ENCODE measurements around the gene RFC5. TPM values are rescaled to one million over a fixed set of nuclear protein-coding genes. Genes with fewer than 3 reads are reported as not detected.

The RFC5 gene
- total RNA-seq, 1 experiment from 2014 or later = 78.6 TPM

DNA sequence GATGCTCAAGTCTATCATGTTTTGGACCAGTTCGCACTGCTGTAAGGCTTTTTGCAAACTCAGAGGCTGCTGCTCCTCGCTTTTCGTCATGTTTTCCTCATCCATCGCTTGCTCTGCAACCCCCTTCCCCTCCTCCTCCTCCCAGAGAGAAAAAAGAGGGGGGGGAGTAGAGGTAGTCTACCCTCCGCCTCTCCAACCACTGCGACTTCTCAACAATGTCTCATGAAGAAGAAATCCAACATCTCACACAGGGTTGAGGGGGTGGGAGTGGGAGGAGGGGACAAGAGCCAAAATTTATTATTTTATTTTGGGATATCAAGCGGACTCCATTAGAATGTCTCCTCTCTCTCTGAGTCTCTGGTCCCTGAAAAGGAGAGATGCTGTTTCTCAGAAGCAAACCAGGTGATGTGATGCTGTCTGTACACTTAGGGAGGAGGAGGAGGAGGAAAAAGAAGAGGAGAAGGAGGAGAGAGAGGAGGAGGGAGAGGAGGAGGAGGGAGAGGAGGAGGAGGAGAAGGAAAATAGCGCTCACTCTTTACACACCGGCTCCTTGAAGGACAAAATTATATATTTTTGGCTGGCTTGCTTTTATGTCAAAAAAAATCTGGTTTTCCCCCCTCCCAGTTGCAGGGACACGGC lies 48.2 kb upstream of the RFC5 start:
- Histone ChIP-seq H4K20me1 (ENCODE audit: insufficient read depth) (no peaks in the 10 kb centered on the region), H3K9me2 (ENCODE audit: insufficient read depth) (no peaks in the 10 kb centered on the region), H3K79me2 (ENCODE audit: insufficient read depth, low read length) (peaks cover 8% of the 10 kb centered on the region), H3K9me3 (ENCODE audit: control insufficient read depth in 1 of 2, insufficient read depth in 1 of 2, low read depth in 1 of 2, low read length in 2 of 2) (peaks cover 0 to 18% of the 10 kb centered on the region in 2 experiments; a peak in 1 of 4 replicates), H3K27ac (ENCODE audit: low read depth, low read length) (peak overlapping the region; percentile 80), H3K36me3 (ENCODE audit: control insufficient read depth in 1 of 2, insufficient read depth in 2 of 2, low read length in 2 of 2) (0 out of 4 replicates have a peak, but pooled peaks cover 0 to 4% of the 10 kb centered on the region in 2 experiments), H3K4me1 (ENCODE audit: control insufficient read depth in 1 of 2, insufficient read depth in 2 of 2, low read length in 2 of 2) (peaks cover 11 to 28% of the 10 kb centered on the region in 2 experiments), H2AFZ (ENCODE audit: low read depth, low read length, poor library complexity, severe bottlenecking) (peak overlapping the region; percentile 54), H3K9ac (ENCODE audit: low read length) (peak overlapping the region; percentile 83), H3K4me2 (ENCODE audit: low read length) (peak overlapping the region; percentile 94), H3K4me3 (replicated peaks in 1 of 2; ENCODE audit: low read depth in 1 of 2, low read length in 2 of 2) (peak overlapping the region; percentile 87 to 89), H3K27me3 (ENCODE audit: insufficient read depth, low read length) (no peaks in the 10 kb centered on the region)
- BruUV-seq (replicated peaks) = TSS peak; percentile 52
- ChIA-PET RAD21 (ENCODE audit: low non-redundant PET in 1 of 2, low total read pairs in 2 of 2, uncharacterized antibody in 2 of 2, unreplicated experiment in 2 of 2) (interaction anchor here (0.6 to 0.7 kb wide), 3 partner anchors 49 to 532 kb away, joined by 4 to 5 read pairs (median 5); partner anchors contain the start of gene RFC5 (in 1 of the 2)), POLR2A (interaction anchor here (0.7 to 1.5 kb wide), 2 partner anchors 18 to 1467 kb away, joined by 4 to 11 read pairs; no protein-coding TSS in a partner anchor), CTCF (no interaction called here)
- intact Hi-C loops (cut with micrococcal nuclease) = no loop called here
- ATAC-seq (peak; percentile 4; the same call in 1 of the 2 replicates), DNase-seq (ENCODE audit: low read depth, low spot score) (no peak)
- no peak for TF ChIP-seq SRF (IDR thresholded peaks at IDR 0.05; ENCODE audit: low read depth)
- TF ChIP-seq CEBPB (IDR thresholded peaks at IDR 0.05; ENCODE audit: low read depth) = no peak
- no peak for TF ChIP-seq POLR2A (IDR thresholded peaks at IDR 0.05; ENCODE audit: borderline replicate concordance, extremely low read depth, insufficient read depth, insufficient read length)
- no peak for TF ChIP-seq SP1 (IDR thresholded peaks at IDR 0.05; ENCODE audit: low read depth)
- no peak for TF ChIP-seq ZNF274 (IDR thresholded peaks at IDR 0.05; ENCODE audit: low read depth, low read length)
- TF ChIP-seq YY1 (IDR thresholded peaks at IDR 0.05; ENCODE audit: extremely low read depth, insufficient replicate concordance, low read depth, low read length) = no peak

DNA sequence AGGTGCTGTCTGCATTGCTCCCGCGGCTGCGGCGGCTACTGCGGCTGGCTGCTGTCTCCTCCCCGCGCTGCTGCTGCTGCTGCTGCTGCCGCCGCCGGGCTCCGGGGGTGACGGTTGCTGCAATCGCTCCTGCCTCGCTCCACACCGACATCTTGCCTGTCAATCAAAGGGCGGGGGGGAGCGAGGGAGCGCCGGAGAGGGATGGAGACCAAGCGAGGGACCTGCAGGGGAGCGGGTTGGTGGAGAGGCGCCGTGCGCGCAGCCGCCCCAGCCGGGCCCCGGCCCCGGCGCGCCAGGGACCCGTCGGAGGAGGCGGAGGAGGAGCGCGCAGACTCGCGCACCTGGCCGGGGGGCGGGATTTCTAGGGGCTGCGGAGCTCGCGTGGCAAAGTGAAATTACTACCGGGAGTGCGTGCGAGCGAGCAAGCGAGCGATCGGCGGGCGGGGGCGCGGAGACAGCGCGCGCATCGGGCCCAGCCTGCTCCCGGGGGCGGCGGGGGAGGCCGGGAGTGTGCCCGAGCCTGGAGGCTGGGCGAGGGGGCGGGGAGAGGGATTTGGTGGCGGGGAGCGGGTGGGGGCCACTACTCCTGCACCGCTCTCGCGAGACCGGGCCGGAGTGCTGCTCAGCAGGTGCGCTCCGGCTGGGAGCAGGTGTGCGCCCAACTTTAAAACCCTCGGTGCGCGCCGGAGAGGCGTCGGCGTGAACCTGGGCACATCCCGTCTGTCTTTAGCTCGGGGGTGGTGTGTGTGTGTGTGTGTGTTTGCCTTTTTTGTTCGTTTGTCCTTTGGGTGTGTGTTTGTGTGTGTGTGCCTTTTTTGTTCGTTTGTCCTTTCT lies 47.5 kb upstream of the RFC5 start, which contains the start of gene KSR2:
Gene KSR2 (minus strand): TSS at position 165 of the 834 bp plus-strand sequence. CDS start 735 bp downstream, outside the sequence.
- DNase-seq (ENCODE audit: low read depth, low spot score) = peak; percentile 81
- CTCF ChIA-PET = no interaction called here
- TF ChIP-seq POLR2AphosphoS5 (IDR thresholded peaks at IDR 0.05; ENCODE audit: low read depth, low read length) = peak; percentile 84
- TF ChIP-seq SP1 (IDR thresholded peaks at IDR 0.05; ENCODE audit: low read depth) = no peak; the same call in none of the 2 replicates
- no peak for TF ChIP-seq CEBPB (IDR thresholded peaks at IDR 0.05; ENCODE audit: low read depth)
- TF ChIP-seq SRF (IDR thresholded peaks at IDR 0.05; ENCODE audit: low read depth) = no peak
- TF ChIP-seq SIN3A (IDR thresholded peaks at IDR 0.05; ENCODE audit: low read depth) = peak; percentile 51; the same call in 1 of the 2 replicates
- TF ChIP-seq, protein P1, sequence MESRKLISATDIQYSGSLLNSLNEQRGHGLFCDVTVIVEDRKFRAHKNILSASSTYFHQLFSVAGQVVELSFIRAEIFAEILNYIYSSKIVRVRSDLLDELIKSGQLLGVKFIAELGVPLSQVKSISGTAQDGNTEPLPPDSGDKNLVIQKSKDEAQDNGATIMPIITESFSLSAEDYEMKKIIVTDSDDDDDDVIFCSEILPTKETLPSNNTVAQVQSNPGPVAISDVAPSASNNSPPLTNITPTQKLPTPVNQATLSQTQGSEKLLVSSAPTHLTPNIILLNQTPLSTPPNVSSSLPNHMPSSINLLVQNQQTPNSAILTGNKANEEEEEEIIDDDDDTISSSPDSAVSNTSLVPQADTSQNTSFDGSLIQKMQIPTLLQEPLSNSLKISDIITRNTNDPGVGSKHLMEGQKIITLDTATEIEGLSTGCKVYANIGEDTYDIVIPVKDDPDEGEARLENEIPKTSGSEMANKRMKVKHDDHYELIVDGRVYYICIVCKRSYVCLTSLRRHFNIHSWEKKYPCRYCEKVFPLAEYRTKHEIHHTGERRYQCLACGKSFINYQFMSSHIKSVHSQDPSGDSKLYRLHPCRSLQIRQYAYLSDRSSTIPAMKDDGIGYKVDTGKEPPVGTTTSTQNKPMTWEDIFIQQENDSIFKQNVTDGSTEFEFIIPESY (IDR thresholded peaks at IDR 0.05; ENCODE audit: extremely low read depth, insufficient replicate concordance, low read length) = peak; percentile 94
- TF ChIP-seq, protein P2, sequence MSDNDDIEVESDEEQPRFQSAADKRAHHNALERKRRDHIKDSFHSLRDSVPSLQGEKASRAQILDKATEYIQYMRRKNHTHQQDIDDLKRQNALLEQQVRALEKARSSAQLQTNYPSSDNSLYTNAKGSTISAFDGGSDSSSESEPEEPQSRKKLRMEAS (IDR thresholded peaks at IDR 0.05) = peak; percentile 93
- no peak for TF ChIP-seq TCF7L2 (IDR thresholded peaks at IDR 0.05; ENCODE audit: borderline replicate concordance, extremely low read depth, insufficient read depth, insufficient read length)
- no peak for TF ChIP-seq EZH2phosphoT487 (IDR thresholded peaks at IDR 0.05; ENCODE audit: borderline replicate concordance)
- TF ChIP-seq ZFX (IDR thresholded peaks at IDR 0.05) = no peak

More for the DNA sequence above, 47.5 kb upstream of the RFC5 start, which contains the start of gene KSR2:
- H4K20me1 ChIP-seq (ENCODE audit: insufficient read depth) = no peaks in the 10 kb centered on the region
- no TSS peak for BruUV-seq (replicated peaks)
- ChIA-PET RAD21 (ENCODE audit: low non-redundant PET in 1 of 2, low total read pairs in 2 of 2, uncharacterized antibody in 2 of 2, unreplicated experiment in 2 of 2) (interaction anchor here (0.6 to 0.7 kb wide), 3 partner anchors 48 to 532 kb away, joined by 4 to 5 read pairs (median 5); partner anchors contain the start of gene RFC5 (in 1 of the 2)), POLR2A (interaction anchor here (0.7 to 1.5 kb wide), 4 partner anchors 15 to 1467 kb away, joined by 3 to 11 read pairs (median 4); no protein-coding TSS in a partner anchor)
- no peaks in the 10 kb centered on the region for H3K27me3 ChIP-seq (ENCODE audit: insufficient read depth, low read length)
- 0 out of 4 replicates have a peak, but pooled peaks cover 0 to 4% of the 10 kb centered on the region in 2 experiments for H3K36me3 ChIP-seq (ENCODE audit: control insufficient read depth in 1 of 2, insufficient read depth in 2 of 2, low read length in 2 of 2)
- H3K9me3 ChIP-seq (ENCODE audit: control insufficient read depth in 1 of 2, insufficient read depth in 1 of 2, low read depth in 1 of 2, low read length in 2 of 2) = peaks cover 0 to 18% of the 10 kb centered on the region in 2 experiments; a peak in 1 of 4 replicates
- peak within 1 kb of the TSS; percentile 87 to 89 for H3K4me3 ChIP-seq (replicated peaks in 1 of 2; ENCODE audit: low read depth in 1 of 2, low read length in 2 of 2)
- intact Hi-C loops (cut with micrococcal nuclease) = no loop called here
- peak within 1 kb of the TSS; percentile 54 for H2AFZ ChIP-seq (ENCODE audit: low read depth, low read length, poor library complexity, severe bottlenecking)
- peaks cover 11 to 28% of the 10 kb centered on the region in 2 experiments for H3K4me1 ChIP-seq (ENCODE audit: control insufficient read depth in 1 of 2, insufficient read depth in 2 of 2, low read length in 2 of 2)
- ATAC-seq = peak; percentile 91
- H3K9ac ChIP-seq (ENCODE audit: low read length) = peak within 1 kb of the TSS; percentile 83
- peaks cover 8% of the 10 kb centered on the region for H3K79me2 ChIP-seq (ENCODE audit: insufficient read depth, low read length)
- peak within 1 kb of the TSS; percentile 80 for H3K27ac ChIP-seq (ENCODE audit: low read depth, low read length)
- H3K4me2 ChIP-seq (ENCODE audit: low read length) = peak within 1 kb of the TSS; percentile 94
- H3K9me2 ChIP-seq (ENCODE audit: insufficient read depth) = no peaks in the 10 kb centered on the region
